Measurements from ENCODE around the gene TMEM273.

GRCh38 chr10:49117376-49118070 lies 70.7 kb downstream of the TMEM273 start:
- TF ChIP-seq CTCF (IDR thresholded peaks at IDR 0.05) (no peak), POLR2A (IDR thresholded peaks at IDR 0.05) (no peak)
